HepG2 (cell line): ENCODE measurements around the gene DHRS4L2. TPM values are rescaled to one million over a fixed set of nuclear protein-coding genes. Genes with fewer than 3 reads are reported as not detected.
A peak's percentile ranks its signal among the peaks of the same experiment; 100 is the strongest.

ENCODE experiments used
- CBX1 ChIP-seq: IDR thresholded peaks from one replicate; pipeline ENCODE4 v1.6.1; 2016; ENCODE audit warnings: antibody characterized with exemption, low read depth
- DNMT3B ChIP-seq: conservative IDR thresholded peaks from 2 replicates; pipeline ENCODE4 v1.6.1; 2016; ENCODE audit warnings: missing biosample characterization, control low read depth
- DPF2 ChIP-seq: sonication (generic); formaldehyde crosslinking; IDR thresholded peaks from 2 replicates; pipeline ENCODE4 v1.4.0; 2020; ENCODE audit warnings: mild to moderate bottlenecking, low read depth, missing genetic modification reagents, borderline replicate concordance
- GATA4 ChIP-seq: sonication (generic); IDR thresholded peaks from 2 replicates; pipeline ENCODE4 v1.6.1; 2016; ENCODE audit warnings: antibody characterized with exemption, low read depth, borderline replicate concordance
- GFI1 ChIP-seq: sonication (generic); formaldehyde crosslinking; IDR thresholded peaks from 2 replicates; pipeline ENCODE4 v1.5.0; 2020; ENCODE audit warnings: missing genetic modification reagents, mild to moderate bottlenecking, borderline replicate concordance
- HINFP ChIP-seq: sonication (generic); formaldehyde crosslinking; IDR thresholded peaks from 2 replicates; pipeline ENCODE4 v1.4.0; 2020; ENCODE audit warnings: low read depth, mild to moderate bottlenecking, missing genetic modification reagents
- MIER2 ChIP-seq: IDR thresholded peaks from 2 replicates; pipeline ENCODE4 v1.6.1; 2016; ENCODE audit warnings: missing biosample characterization, missing genetic modification reagents
- SNRNP70 ChIP-seq: fragments of 200-400 bp; formaldehyde crosslinking; IDR thresholded peaks from 2 replicates; pipeline ENCODE4 v1.6.1; 2017; ENCODE audit warnings: mild to moderate bottlenecking, low read depth, low read length, moderate library complexity
- SP140L ChIP-seq: sonication (generic); formaldehyde crosslinking; IDR thresholded peaks from 2 replicates; pipeline ENCODE4 v1.4.0; 2020; ENCODE audit warnings: missing genetic modification reagents, borderline replicate concordance
- ZNF335 ChIP-seq: sonication (generic); formaldehyde crosslinking; IDR thresholded peaks from 2 replicates; pipeline ENCODE4 v1.4.0; 2020; ENCODE audit warnings: missing genetic modification reagents
- ZNF615 ChIP-seq: sonication (generic); formaldehyde crosslinking; IDR thresholded peaks from 2 replicates; pipeline ENCODE4 v1.5.0; 2020; ENCODE audit warnings: mild to moderate bottlenecking, missing genetic modification reagents, borderline replicate concordance
- ZSCAN25 ChIP-seq: sonication (generic); formaldehyde crosslinking; IDR thresholded peaks from 2 replicates; pipeline ENCODE4 v1.8.0; 2022; ENCODE audit warnings: mild to moderate bottlenecking, missing genetic modification reagents
- polyA plus RNA-seq, 8 experiments: library from polyadenylated mRNA; depleted of rRNA in 3 of 8; stranded (reverse) in 7 of 8; unstranded in 1 of 8; fragments of >200 nt; fragmentation: Illumina TruSeq in 4 of 8; extraction: Trizol in 4 of 8; gene quantifications; 2 replicates each; pipeline versions ENCODE4 v1.2.1 to v1.2.3, GENCODE V29; 2011 to 2016; ENCODE audit warnings: low read depth in 4 of 8, missing spikeins in 1 of 8, mixed read lengths in 1 of 8; ENCODE audit not compliant: insufficient read depth in 1 of 8
- total RNA-seq, 5 experiments: library from RNA; depleted of rRNA; stranded (reverse); fragments of >200 nt; fragmentation: Illumina TruSeq; extraction: Trizol; gene quantifications; 2 replicates each; pipeline ENCODE4 v1.2.3, GENCODE V29; 2016; ENCODE audit warnings: low read depth in 1 of 5
- TF ChIP-seq, protein P1 (sequence below): sonication (generic); formaldehyde crosslinking; IDR thresholded peaks from 2 replicates; pipeline ENCODE4 v1.4.0; 2020; ENCODE audit warnings: missing genetic modification reagents
- TF ChIP-seq, protein P2 (sequence below): sonication (generic); formaldehyde crosslinking; IDR thresholded peaks from 2 replicates; pipeline ENCODE4 v1.9.0; 2021; ENCODE audit warnings: missing genetic modification reagents, borderline replicate concordance
- TF ChIP-seq, protein P3 (sequence below): sonication (generic); formaldehyde crosslinking; IDR thresholded peaks from 2 replicates; pipeline ENCODE4 v1.4.0; 2020; ENCODE audit warnings: missing genetic modification reagents, borderline replicate concordance

DHRS4L2 gene
- total and polyA plus RNA-seq, 2 of the 13 experiments (the other 11 are each of a cell fraction or from before 2014, with no cell fraction given) = 24.7 to 38.2 TPM

DNA sequence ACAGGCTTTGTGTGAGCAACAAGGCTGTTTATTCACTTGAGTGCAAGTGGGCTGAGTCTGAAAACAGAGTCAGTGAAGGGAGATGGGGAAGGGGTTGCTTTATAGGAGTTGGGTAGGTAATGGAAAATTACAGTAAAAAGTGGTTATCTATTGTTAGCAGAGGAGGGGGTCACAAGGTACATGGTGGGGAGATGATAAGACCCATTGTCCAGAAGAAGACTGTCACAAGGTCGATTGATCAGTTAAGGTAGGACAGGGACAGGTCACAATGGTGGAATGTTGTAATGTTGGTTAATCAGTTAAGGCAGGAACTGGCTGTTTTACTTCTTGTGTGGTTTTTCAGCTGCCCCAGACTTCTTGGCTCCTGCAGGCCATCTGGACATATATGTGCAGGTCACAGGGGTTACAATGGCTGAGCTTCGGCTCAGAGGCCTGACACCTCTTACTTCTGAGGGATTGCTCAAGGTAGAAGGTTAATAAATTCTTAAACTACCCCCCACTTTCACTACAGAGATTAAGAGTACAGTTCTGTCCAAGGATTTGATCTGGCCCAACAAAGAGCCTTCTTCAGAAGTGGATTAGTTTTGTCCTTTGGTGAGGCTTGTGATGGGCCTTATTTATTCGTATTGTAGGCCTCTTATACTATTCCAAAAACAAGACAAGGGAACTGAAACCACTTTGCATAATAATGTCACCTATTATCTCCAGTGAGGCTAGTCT is 49.0 kb upstream of the DHRS4L2 start (continued):
- TF ChIP-seq CBX1 = no peak
- TF ChIP-seq ZNF615 (CRISPR knock-in tag) = no peak
- no peak for TF ChIP-seq GFI1
- TF ChIP-seq SP140L (CRISPR knock-in tag) = no peak
- no peak for TF ChIP-seq DNMT3B (CRISPR knock-in tag)
- TF ChIP-seq DPF2 (CRISPR knock-in tag) = peak; percentile 43; the same call in 1 of the 2 replicates
- TF ChIP-seq, protein P1, sequence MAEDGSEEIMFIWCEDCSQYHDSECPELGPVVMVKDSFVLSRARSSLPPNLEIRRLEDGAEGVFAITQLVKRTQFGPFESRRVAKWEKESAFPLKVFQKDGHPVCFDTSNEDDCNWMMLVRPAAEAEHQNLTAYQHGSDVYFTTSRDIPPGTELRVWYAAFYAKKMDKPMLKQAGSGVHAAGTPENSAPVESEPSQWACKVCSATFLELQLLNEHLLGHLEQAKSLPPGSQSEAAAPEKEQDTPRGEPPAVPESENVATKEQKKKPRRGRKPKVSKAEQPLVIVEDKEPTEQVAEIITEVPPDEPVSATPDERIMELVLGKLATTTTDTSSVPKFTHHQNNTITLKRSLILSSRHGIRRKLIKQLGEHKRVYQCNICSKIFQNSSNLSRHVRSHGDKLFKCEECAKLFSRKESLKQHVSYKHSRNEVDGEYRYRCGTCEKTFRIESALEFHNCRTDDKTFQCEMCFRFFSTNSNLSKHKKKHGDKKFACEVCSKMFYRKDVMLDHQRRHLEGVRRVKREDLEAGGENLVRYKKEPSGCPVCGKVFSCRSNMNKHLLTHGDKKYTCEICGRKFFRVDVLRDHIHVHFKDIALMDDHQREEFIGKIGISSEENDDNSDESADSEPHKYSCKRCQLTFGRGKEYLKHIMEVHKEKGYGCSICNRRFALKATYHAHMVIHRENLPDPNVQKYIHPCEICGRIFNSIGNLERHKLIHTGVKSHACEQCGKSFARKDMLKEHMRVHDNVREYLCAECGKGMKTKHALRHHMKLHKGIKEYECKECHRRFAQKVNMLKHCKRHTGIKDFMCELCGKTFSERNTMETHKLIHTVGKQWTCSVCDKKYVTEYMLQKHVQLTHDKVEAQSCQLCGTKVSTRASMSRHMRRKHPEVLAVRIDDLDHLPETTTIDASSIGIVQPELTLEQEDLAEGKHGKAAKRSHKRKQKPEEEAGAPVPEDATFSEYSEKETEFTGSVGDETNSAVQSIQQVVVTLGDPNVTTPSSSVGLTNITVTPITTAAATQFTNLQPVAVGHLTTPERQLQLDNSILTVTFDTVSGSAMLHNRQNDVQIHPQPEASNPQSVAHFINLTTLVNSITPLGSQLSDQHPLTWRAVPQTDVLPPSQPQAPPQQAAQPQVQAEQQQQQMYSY = no peak
- peak; percentile 64; the same call in 1 of the 2 replicates for TF ChIP-seq ZSCAN25
- TF ChIP-seq ZNF335 (CRISPR knock-in tag) = no peak
- TF ChIP-seq, protein P2, sequence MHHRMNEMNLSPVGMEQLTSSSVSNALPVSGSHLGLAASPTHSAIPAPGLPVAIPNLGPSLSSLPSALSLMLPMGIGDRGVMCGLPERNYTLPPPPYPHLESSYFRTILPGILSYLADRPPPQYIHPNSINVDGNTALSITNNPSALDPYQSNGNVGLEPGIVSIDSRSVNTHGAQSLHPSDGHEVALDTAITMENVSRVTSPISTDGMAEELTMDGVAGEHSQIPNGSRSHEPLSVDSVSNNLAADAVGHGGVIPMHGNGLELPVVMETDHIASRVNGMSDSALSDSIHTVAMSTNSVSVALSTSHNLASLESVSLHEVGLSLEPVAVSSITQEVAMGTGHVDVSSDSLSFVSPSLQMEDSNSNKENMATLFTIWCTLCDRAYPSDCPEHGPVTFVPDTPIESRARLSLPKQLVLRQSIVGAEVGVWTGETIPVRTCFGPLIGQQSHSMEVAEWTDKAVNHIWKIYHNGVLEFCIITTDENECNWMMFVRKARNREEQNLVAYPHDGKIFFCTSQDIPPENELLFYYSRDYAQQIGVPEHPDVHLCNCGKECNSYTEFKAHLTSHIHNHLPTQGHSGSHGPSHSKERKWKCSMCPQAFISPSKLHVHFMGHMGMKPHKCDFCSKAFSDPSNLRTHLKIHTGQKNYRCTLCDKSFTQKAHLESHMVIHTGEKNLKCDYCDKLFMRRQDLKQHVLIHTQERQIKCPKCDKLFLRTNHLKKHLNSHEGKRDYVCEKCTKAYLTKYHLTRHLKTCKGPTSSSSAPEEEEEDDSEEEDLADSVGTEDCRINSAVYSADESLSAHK (CRISPR knock-in tag) = no peak
- peak; percentile 78 for TF ChIP-seq GATA4
- TF ChIP-seq HINFP (CRISPR knock-in tag) = no peak
- TF ChIP-seq, protein P3, sequence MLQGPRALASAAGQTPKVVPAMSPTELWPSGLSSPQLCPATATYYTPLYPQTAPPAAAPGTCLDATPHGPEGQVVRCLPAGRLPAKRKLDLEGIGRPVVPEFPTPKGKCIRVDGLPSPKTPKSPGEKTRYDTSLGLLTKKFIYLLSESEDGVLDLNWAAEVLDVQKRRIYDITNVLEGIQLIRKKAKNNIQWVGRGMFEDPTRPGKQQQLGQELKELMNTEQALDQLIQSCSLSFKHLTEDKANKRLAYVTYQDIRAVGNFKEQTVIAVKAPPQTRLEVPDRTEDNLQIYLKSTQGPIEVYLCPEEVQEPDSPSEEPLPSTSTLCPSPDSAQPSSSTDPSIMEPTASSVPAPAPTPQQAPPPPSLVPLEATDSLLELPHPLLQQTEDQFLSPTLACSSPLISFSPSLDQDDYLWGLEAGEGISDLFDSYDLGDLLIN (CRISPR knock-in tag) = no peak
- peak; percentile 59; the same call in 1 of the 2 replicates for TF ChIP-seq MIER2
- no peak for TF ChIP-seq SNRNP70
